SIG-M5 treated with dmso at 0.1 percent for 504 hours (cell line): Measurements from ENCODE around the gene FZR1.
"Not testable (repeated sequence)": the region's sequence is repeated elsewhere in the genome, so short reads cannot be mapped to it uniquely, and the experiment has no call there.

Experiments
- DNase-seq: peaks from one replicate; lab custom pipeline; 2025; ENCODE audit not compliant: unreplicated experiment; lab: John Stamatoyannopoulos, UW

The FZR1 gene

DNA sequence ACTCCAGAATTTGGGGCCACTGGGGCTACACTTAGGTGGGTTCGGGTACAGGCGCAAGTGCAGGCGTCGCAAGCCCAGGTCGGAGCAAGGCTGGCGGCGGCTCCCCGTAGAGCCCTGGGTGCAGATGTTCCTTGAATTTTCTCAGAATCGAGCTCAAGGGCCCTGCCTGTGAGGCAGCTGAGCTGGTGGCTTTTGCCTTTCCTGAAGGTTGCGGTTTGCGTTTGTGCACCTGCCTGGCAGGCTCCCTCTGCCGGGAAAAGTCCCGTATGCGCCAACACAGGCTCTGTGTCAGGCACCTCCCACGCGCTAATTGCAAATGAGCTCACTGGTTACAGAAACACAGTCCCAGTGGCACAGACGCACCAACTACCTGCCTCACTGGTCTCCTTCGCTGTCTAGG is 11.6 kb upstream of the FZR1 start:
- no peak for DNase-seq

- no peak for DNase-seq
Observed at GRCh38 chr19:3496392-3497273, 9.5 kb upstream of the FZR1 start.

DNA sequence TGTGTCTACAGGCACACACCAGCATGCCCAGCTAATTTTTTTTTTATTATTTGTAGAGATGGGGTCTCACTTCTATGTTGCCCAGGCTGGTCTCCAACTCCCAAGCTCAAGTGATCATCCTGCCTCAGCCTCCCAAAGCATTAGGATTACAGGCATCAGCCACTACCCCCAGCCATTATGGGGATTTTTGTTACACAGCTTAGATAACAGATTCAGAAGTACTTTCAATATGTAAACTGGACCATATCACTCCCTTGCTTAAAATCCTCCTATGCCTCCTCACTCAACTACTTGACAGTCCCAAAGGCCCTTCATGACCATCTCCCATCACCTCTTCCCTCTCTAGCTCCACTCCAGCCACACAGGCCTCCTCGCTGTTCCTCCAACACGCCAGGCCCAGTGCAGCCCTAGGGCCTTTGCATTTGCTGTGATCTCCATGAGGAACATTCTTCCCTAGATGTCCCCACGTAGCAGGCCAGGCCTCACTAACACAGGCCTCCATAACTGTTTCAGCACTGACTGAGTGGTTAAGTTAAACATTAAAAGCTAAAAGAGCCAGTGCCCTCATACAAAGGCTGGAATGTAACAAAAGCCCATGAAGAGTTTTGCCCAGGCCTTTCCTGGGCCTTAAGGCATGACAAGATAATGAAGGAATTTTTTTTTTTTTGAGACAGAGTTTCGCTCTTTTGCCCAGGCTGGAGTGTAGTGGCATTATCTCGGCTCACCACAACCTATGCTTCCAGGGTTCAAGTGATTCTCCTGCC is 8.2 kb upstream of the FZR1 start:
- DNase-seq = no peak

- DNase-seq = no peak
Observed at GRCh38 chr19:3499738-3500428, 6.2 kb upstream of the FZR1 start.

GRCh38 chr19:3500429-3501101 is 5.5 kb upstream of the FZR1 start, which contains the start of gene DOHH:
Gene DOHH (minus strand): TSS chr19:3500674. CDS start chr19:3496814, 3,860 bp downstream.
- DNase-seq = peak; percentile 91

- DNase-seq = no peak
Observed at GRCh38 chr19:3501780-3502179, 4.3 kb upstream of the FZR1 start.

- no peak for DNase-seq
Observed at GRCh38 chr19:3503036-3503572, 3.0 kb upstream of the FZR1 start.

DNA sequence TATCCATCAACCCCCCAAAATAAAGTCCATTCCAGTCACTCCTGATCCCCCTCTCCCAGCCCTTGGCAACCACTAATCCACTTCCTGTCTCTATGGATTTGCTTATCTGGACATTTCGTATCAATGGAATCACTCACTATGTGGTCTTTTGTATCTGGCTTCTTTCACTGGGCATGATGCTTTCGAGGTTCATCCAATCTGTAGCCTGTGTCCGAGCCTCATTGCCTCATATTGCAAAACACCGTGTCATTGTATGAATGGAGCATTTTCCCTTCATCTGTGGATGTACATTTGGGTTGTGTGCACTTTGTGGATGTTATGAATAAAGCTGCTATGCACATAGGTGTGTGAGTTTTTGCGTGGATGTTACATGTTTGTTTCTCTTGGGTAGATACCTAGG is 1.4 kb upstream of the FZR1 start:
- DNase-seq = no peak

- no peak for DNase-seq
Observed at GRCh38 chr19:3506384-3507340, 551 bp downstream of the FZR1 start.

DNA sequence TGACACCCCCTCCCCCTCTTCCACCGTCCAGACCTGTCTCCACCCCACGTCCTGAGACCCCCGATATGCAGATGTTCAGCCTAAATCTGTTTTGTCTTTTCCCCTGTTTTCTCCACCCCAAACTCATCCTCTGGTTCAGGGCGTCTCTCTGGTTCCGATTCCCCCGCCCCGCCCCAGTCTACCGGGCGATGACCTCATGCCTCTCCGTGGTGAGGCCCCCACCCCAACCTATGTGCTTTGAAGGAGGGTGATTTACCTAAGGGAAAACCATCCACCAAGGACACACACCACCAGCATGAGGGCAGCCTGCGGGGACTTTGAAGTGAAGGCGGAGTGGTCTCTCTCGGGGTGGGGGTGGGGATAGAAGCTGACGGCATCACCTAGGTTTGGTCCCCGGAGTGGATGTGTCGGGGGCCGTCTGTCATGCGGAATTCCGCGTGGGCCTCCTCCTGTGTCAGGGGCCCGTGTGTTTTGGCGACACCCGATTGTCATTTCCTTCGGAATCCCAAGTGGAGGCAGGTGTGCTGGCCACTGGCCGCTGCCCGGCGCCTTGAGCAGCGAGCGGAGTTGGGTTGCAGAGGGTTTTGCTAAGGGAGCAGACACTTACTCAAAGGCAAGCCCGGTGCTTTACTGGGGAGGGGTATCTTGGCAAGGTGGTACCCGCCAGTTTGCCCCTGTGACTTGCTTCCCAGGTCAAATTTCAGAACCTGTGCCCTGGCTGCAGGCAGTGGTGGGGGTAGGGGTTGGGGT is 1.4 kb downstream of the FZR1 start:
- DNase-seq = no peak

DNA sequence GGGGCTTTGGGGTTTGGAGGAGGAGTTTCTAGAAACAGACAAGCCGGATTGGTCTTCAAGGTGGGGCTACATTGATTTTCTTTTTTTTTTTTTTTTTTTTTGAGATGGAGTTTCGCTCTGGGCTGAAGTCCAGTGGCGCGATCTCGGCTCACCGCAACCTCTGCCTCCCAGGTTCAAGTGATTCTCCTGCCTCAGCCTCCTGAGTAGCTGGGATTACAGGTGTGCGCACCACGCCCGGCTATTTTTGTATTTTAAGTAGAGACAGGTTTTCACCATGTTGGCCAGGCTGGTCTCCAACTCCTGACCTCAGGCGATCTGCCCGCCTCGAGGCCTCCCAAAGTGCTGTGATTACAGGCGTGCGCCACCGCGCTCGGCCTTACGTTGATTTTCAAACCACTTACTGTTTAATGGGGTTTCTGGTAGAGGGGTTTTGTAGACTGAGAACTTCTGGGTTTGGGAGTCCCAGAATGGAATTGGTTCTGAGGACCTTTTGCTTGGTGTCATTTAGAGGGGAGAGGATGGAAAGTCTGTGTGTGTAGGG is 2.1 kb downstream of the FZR1 start:
- not testable (repeated sequence) for DNase-seq

- DNase-seq = no peak
Observed at GRCh38 chr19:3508771-3509535, 2.8 kb downstream of the FZR1 start.

GRCh38 chr19:3509566-3509989 is 3.5 kb downstream of the FZR1 start:
- DNase-seq = no peak

DNA sequence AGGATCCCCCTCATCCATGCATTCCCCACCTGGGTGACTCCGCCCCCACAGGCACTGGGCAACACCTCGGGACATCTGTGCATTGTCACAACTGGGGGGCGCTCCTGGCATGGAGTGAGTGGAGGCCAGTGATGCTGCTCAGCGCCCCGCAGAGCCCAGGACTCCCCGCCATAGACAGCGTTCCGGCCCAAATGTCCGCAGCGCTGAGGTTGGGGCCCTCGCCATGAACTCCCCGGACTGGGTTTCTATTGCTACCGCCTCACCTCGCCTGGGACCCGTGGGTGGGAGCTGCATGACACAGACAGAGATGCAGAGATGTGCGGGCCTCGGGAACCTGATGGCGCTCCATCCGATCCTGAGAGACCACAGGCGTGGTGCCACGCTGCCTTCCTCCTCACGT is 4.6 kb downstream of the FZR1 start:
- no peak for DNase-seq

DNA sequence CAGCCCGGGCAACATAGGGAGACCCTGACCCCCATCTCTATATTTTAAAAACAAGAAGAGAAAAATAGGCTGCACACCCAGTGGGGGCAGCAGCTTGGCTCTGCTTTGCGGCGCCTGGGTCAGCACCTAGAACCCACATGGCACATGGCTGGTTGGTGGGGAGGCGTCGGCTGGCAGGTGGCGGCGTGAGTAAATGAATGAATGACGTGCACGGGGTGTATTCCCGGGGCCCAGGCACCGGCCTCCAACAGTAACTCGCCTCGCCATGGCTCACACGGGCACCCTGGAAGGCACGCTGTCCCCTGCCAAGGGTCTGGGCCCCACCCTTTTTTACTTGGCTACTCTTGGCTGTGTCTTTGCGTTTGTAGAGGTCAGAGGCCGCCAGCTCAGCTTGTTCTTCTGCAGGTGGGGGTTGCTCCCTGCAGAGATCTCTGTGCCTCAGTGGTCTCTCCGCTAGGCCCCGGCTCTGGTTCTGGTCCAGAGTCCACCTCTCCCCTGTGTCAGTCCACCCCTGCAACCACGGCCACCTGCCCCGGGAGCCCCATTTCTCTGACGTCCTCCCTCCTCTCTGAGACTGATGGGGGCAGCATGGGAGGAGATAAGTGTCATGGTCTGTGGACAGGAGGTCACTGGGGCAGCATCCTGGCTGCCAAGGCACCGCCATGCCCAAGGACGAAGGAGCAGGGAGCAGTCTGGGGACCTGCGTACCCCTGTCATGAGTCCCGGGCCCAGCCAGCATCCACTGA is 5.6 kb downstream of the FZR1 start:
- DNase-seq = no peak

GRCh38 chr19:3512562-3513228 is 6.6 kb downstream of the FZR1 start:
- DNase-seq = no peak
